ENCODE results near the gene TCF3.

DNA sequence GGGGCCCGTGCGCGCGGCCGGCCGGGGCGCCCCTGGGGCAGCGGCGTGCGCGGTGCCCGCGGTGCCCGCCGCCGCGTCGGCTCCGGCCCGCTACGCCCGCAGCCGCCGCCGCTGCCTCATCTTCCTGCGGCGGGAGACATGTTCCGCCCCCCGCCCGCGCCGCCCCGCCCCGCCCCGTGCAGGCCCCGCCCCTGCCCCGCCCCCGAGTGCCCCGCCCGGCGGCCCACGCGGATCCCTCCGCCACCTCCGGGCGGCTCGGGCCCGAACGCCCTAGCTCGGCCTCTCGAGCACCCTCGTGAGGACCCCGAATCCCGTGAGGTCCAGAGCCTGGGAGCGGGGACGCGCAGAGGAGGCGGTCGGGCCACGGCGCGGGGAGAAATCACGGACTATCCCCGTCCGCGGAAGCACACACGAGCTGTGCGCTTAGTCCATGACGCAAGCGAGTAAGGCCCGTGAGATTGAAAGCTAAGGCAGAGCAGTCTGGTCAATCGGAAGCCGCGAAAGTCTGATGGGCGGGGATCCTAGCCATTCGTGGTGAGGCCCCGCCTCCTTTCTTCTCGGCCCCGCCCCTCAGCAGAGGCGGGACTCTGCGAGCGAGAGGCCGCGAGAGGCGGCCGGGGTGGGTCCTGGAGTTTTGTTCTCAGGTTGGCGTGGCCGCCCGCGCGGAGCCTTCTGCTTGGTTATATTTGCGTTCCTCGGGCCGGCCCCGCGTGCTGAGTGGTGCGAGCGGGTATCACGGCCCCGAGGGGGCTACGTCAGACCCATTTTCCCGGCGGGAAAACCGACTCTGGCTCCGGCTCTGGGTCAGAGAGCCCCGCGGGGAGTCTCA, at the start of gene TCF3:
- TF ChIP-seq EZH2 (IDR thresholded peaks at IDR 0.05) (no peak), POLR2A (IDR thresholded peaks at IDR 0.05; ENCODE audit: borderline replicate concordance, extremely low read depth, insufficient read depth, insufficient read length) (no peak), EZH2phosphoT487 (IDR thresholded peaks at IDR 0.05; ENCODE audit: borderline replicate concordance) (no peak), EGR1 (IDR thresholded peaks at IDR 0.05; ENCODE audit: low read depth) (no peak; the same call in none of the 2 replicates), RAD21 (IDR thresholded peaks at IDR 0.05; ENCODE audit: low read depth) (no peak), CEBPB (IDR thresholded peaks at IDR 0.05; ENCODE audit: low read depth) (no peak), ZFX (IDR thresholded peaks at IDR 0.05) (no peak), SRF (IDR thresholded peaks at IDR 0.05; ENCODE audit: low read depth) (no peak), TCF7L2 (IDR thresholded peaks at IDR 0.05; ENCODE audit: borderline replicate concordance, extremely low read depth, insufficient read depth, insufficient read length) (no peak)
- TF ChIP-seq, protein P1, sequence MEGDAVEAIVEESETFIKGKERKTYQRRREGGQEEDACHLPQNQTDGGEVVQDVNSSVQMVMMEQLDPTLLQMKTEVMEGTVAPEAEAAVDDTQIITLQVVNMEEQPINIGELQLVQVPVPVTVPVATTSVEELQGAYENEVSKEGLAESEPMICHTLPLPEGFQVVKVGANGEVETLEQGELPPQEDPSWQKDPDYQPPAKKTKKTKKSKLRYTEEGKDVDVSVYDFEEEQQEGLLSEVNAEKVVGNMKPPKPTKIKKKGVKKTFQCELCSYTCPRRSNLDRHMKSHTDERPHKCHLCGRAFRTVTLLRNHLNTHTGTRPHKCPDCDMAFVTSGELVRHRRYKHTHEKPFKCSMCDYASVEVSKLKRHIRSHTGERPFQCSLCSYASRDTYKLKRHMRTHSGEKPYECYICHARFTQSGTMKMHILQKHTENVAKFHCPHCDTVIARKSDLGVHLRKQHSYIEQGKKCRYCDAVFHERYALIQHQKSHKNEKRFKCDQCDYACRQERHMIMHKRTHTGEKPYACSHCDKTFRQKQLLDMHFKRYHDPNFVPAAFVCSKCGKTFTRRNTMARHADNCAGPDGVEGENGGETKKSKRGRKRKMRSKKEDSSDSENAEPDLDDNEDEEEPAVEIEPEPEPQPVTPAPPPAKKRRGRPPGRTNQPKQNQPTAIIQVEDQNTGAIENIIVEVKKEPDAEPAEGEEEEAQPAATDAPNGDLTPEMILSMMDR (IDR thresholded peaks at IDR 0.05 in 2 of 3, conservative IDR thresholded peaks at IDR 0.05 in 1 of 3; ENCODE audit: borderline replicate concordance in 1 of 3, insufficient read depth in 1 of 3, low read depth in 2 of 3, low read length in 2 of 3): no peak
- TF ChIP-seq, protein P2, sequence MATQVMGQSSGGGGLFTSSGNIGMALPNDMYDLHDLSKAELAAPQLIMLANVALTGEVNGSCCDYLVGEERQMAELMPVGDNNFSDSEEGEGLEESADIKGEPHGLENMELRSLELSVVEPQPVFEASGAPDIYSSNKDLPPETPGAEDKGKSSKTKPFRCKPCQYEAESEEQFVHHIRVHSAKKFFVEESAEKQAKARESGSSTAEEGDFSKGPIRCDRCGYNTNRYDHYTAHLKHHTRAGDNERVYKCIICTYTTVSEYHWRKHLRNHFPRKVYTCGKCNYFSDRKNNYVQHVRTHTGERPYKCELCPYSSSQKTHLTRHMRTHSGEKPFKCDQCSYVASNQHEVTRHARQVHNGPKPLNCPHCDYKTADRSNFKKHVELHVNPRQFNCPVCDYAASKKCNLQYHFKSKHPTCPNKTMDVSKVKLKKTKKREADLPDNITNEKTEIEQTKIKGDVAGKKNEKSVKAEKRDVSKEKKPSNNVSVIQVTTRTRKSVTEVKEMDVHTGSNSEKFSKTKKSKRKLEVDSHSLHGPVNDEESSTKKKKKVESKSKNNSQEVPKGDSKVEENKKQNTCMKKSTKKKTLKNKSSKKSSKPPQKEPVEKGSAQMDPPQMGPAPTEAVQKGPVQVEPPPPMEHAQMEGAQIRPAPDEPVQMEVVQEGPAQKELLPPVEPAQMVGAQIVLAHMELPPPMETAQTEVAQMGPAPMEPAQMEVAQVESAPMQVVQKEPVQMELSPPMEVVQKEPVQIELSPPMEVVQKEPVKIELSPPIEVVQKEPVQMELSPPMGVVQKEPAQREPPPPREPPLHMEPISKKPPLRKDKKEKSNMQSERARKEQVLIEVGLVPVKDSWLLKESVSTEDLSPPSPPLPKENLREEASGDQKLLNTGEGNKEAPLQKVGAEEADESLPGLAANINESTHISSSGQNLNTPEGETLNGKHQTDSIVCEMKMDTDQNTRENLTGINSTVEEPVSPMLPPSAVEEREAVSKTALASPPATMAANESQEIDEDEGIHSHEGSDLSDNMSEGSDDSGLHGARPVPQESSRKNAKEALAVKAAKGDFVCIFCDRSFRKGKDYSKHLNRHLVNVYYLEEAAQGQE (IDR thresholded peaks at IDR 0.05; ENCODE audit: low read depth): no peak
- TF ChIP-seq, protein P3, sequence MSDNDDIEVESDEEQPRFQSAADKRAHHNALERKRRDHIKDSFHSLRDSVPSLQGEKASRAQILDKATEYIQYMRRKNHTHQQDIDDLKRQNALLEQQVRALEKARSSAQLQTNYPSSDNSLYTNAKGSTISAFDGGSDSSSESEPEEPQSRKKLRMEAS (IDR thresholded peaks at IDR 0.05): peak; percentile 62; the same call in 1 of the 2 replicates

Data from HCT116 (cell line).